NB4 (cell line): ENCODE results near the gene RUFY1.
"Not testable (repeated sequence)": the region's sequence is repeated elsewhere in the genome, so short reads cannot be mapped to it uniquely, and the experiment has no call there.

ENCODE experiments used
- MAX ChIP-seq: IDR thresholded peaks from 2 replicates; pipeline ENCODE4 v1.6.1; 2011; ENCODE audit warnings: low read depth, low read length
- MYC ChIP-seq: IDR thresholded peaks from 2 replicates; pipeline ENCODE4 v1.6.1; 2011; ENCODE audit warnings: low read depth, low read length
- POLR2A ChIP-seq: IDR thresholded peaks from 2 replicates; pipeline ENCODE4 v1.6.1; 2011; ENCODE audit warnings: mild to moderate bottlenecking; ENCODE audit not compliant: insufficient read length; ENCODE audit errors: extremely low read depth
- TF ChIP-seq, protein P1 (sequence below): IDR thresholded peaks from one replicate; pipeline ENCODE4 v1.5.1; 2012; ENCODE audit warnings: low read depth, low read length

- TF ChIP-seq, protein P1, sequence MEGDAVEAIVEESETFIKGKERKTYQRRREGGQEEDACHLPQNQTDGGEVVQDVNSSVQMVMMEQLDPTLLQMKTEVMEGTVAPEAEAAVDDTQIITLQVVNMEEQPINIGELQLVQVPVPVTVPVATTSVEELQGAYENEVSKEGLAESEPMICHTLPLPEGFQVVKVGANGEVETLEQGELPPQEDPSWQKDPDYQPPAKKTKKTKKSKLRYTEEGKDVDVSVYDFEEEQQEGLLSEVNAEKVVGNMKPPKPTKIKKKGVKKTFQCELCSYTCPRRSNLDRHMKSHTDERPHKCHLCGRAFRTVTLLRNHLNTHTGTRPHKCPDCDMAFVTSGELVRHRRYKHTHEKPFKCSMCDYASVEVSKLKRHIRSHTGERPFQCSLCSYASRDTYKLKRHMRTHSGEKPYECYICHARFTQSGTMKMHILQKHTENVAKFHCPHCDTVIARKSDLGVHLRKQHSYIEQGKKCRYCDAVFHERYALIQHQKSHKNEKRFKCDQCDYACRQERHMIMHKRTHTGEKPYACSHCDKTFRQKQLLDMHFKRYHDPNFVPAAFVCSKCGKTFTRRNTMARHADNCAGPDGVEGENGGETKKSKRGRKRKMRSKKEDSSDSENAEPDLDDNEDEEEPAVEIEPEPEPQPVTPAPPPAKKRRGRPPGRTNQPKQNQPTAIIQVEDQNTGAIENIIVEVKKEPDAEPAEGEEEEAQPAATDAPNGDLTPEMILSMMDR: not testable (repeated sequence)
- TF ChIP-seq POLR2A, MYC, MAX: not testable (repeated sequence)
Observed at GRCh38 chr5:179501997-179502396, 48.4 kb upstream of the RUFY1 start.
